Measurements from ENCODE around the gene VIL1. TPM values are rescaled to one million over a fixed set of nuclear protein-coding genes. Genes with fewer than 3 reads are reported as not detected.

VIL1 gene
- total and polyA plus RNA-seq, 9 donors: 0.05 to 1.3 (median 0.38) TPM; not detected in 6

DNA sequence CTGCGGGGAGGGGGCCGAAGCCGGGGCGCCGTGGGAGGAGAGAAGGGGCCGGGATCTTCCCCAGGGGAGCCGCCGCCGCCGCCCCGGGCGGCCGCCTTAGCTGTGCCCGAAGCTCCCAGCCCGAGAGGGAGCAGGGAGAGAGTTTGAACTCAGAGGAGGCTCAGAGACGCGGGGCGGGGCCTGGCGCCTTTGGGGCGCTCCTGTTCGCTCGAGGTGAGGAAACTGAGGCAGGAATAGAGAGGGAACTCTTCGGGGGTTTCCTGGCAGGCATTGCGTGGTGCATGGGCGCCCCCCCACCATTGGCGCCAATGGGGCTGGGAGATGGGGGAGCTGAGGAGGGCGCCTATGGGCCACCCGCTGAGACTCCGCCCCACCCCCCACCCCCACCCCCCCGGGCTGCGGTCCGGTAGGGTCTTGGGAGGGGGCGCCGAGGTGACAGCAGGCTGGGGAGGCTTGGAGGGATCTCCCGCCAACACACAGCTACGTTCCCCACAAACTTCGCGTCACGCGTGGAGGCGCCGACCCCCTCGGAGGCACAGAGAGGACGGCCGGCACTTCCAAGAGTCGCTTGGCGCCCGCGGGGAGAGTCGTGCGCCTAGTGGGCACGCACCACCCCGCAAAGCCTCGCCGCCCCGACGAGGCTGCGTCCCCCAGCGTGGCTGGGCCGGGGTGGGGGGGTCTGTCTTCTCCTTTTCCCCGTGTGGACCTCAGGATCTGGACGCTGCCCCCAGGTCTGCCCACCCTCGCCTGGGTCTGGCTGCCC, 18.6 kb upstream of the VIL1 start:
- 0 to 1% (median 0%) methylated on average over 52 to 63 of the region's 63 CpGs for WGBS, 3 donors
- peaks cover 12% of the 10 kb centered on the region for H3K4me1 ChIP-seq (ENCODE audit: insufficient read depth)
- H3K4me3 ChIP-seq: peak overlapping the region; percentile 99
- no peaks in the 10 kb centered on the region for H3K27me3 ChIP-seq
- peak; percentile 57 to 75 (median 74) for DNase-seq
- no peaks in the 10 kb centered on the region for H3K36me3 ChIP-seq
- no peaks in the 10 kb centered on the region for H3K9me3 ChIP-seq
- peak overlapping the region; percentile 97 to 98 for H3K27ac ChIP-seq
- intact Hi-C loops (cut with DNase I): loop anchor here in 2 of 4 donors (10.0 kb wide), 2 partner anchors 64 to 254 kb away; partner anchors contain the start of genes BCS1L (in 1 of the 2) and ZNF142 (in 1 of the 2)
- TF ChIP-seq POLR2A (IDR thresholded peaks at IDR 0.05): no peak
- TF ChIP-seq, protein P1, sequence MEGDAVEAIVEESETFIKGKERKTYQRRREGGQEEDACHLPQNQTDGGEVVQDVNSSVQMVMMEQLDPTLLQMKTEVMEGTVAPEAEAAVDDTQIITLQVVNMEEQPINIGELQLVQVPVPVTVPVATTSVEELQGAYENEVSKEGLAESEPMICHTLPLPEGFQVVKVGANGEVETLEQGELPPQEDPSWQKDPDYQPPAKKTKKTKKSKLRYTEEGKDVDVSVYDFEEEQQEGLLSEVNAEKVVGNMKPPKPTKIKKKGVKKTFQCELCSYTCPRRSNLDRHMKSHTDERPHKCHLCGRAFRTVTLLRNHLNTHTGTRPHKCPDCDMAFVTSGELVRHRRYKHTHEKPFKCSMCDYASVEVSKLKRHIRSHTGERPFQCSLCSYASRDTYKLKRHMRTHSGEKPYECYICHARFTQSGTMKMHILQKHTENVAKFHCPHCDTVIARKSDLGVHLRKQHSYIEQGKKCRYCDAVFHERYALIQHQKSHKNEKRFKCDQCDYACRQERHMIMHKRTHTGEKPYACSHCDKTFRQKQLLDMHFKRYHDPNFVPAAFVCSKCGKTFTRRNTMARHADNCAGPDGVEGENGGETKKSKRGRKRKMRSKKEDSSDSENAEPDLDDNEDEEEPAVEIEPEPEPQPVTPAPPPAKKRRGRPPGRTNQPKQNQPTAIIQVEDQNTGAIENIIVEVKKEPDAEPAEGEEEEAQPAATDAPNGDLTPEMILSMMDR (IDR thresholded peaks at IDR 0.05): no peak
- TF ChIP-seq EP300 (IDR thresholded peaks at IDR 0.05): no peak

DNA sequence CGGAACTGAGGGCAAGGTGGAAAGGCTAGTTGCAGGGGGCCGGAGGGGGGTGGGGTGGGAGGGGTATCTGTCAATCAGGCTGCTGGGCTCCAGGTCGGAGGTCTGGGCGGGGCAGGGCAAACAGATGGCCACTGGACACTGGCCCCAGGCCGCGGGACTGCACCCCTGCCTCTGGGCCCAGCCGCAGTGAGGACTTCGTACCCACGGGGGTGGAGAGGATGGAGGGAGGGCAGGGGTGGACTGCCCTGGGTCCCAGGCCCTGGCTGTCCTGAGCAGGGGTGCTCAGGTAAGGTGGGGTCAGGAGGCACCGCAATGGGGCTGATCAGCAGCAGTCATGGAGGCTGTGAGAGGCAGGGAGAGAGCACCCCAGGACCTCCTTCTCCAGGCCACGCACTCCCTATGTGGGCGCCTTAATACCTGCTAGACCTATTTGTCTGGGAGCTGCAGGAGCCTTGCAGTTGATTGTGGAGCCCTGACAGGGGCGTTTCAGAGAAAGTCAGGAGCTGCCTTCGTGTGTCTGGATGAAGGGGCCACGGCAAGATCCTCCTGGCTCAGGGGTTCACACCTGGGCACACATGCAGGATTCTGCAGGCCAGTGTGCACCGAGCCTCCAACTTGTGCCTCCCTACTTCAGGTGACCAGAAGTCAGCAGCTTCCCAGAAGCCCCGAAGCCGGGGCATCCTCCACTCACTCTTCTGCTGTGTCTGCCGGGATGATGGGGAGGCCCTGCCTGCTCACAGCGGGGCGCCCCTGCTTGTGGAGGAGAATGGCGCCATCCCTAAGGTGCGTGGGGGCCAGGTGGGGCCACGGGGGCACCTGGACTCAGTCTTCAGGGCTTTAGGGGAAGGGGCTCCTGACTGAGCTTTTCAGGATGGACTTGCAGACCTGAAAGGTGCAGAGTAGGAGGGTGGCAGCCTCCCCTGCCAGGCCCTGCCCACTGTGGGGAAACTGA, 17.7 kb upstream of the VIL1 start:
- 18 to 25% (median 18%) methylated on average over 22 to 24 of the region's 24 CpGs for WGBS, 3 donors
- intact Hi-C loops (cut with DNase I): loop anchor here in 2 of 4 donors (10.0 kb wide), 2 partner anchors 64 to 254 kb away; partner anchors contain the start of genes BCS1L (in 1 of the 2) and ZNF142 (in 1 of the 2)
- H3K4me1 ChIP-seq (ENCODE audit: insufficient read depth): peaks cover 13% of the 10 kb centered on the region
- no peaks in the 10 kb centered on the region for H3K9me3 ChIP-seq
- H3K36me3 ChIP-seq: no peaks in the 10 kb centered on the region
- peak in 1 of 5 donors; percentile 28 for DNase-seq
- peak overlapping the region; percentile 1 to 98 for H3K27ac ChIP-seq
- TF ChIP-seq POLR2A (IDR thresholded peaks at IDR 0.05): no peak
- TF ChIP-seq, protein P1 (IDR thresholded peaks at IDR 0.05): no peak
- TF ChIP-seq EP300 (IDR thresholded peaks at IDR 0.05): no peak
- no peaks in the 10 kb centered on the region for H3K27me3 ChIP-seq
- H3K4me3 ChIP-seq: peak overlapping the region; percentile 99

DNA sequence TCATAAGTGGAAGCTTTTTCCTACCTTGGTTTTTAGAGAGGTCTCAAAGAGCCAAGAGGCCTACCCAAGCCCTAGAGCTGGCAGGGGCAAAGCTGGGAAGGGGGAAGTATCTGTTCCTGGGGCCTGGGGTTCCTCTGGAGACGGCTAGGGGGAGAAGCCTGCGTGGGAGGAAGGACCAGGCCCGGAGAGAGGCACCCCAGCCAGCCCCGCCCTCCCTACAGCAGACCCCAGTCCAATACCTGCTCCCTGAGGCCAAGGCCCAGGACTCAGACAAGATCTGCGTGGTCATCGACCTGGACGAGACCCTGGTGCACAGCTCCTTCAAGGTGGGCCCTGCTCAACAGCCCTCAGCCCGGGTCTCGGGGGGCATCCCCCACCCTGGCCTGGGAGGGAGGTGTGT, 17.0 kb upstream of the VIL1 start:
- peaks cover 13% of the 10 kb centered on the region for H3K4me1 ChIP-seq (ENCODE audit: insufficient read depth)
- H3K36me3 ChIP-seq: no peaks in the 10 kb centered on the region
- H3K27me3 ChIP-seq: no peaks in the 10 kb centered on the region
- peak overlapping the region; percentile 1 to 22 for H3K27ac ChIP-seq
- peak in 2 of 5 donors; percentile 30 to 47 for DNase-seq
- peak overlapping the region; percentile 99 for H3K4me3 ChIP-seq
- H3K9me3 ChIP-seq: no peaks in the 10 kb centered on the region
- intact Hi-C loops (cut with DNase I): loop anchor here in 2 of 4 donors (10.0 kb wide), 2 partner anchors 63 to 253 kb away; partner anchors contain the start of genes BCS1L (in 1 of the 2) and ZNF142 (in 1 of the 2)
- no peak for TF ChIP-seq POLR2A (IDR thresholded peaks at IDR 0.05)
- TF ChIP-seq, protein P1 (IDR thresholded peaks at IDR 0.05): no peak
- no peak for TF ChIP-seq EP300 (IDR thresholded peaks at IDR 0.05)
- 43 to 57% (median 51%) methylated on average over 9 of the region's 9 CpGs for WGBS, 3 donors

DNA sequence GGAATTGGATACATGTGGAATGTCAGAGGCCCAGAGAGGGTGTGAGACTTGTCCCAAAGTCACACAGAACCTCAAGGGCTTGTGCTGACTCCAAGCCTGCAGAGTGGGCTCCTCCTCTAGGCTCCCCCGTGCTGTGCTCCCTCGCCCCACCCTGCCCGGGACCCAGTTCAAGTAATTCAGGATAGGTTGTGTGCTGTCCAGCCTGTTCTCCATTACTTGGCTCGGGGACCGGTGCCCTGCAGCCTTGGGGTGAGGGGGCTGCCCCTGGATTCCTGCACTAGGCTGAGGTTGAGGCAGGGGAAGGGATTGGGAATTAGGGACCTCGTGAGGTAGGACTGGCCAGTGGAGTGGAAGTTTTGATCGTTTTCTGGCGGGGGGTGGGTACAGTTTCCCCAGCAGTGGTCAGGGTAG, 16.4 kb upstream of the VIL1 start:
- peak overlapping the region in 1 of 2 donors; percentile 4 for H3K27ac ChIP-seq
- no peaks in the 10 kb centered on the region for H3K27me3 ChIP-seq
- no peak overlapping the region for H3K4me3 ChIP-seq
- peaks cover 13% of the 10 kb centered on the region for H3K4me1 ChIP-seq (ENCODE audit: insufficient read depth)
- H3K9me3 ChIP-seq: no peaks in the 10 kb centered on the region
- WGBS, 3 donors: 56 to 63% (median 62%) methylated on average over 7 to 8 of the region's 8 CpGs
- intact Hi-C loops (cut with DNase I): loop anchor here in 2 of 4 donors (10.0 kb wide), 2 partner anchors 62 to 252 kb away; partner anchors contain the start of genes BCS1L (in 1 of the 2) and ZNF142 (in 1 of the 2)
- DNase-seq: no peak
- no peak for TF ChIP-seq EP300 (IDR thresholded peaks at IDR 0.05)
- TF ChIP-seq, protein P1 (IDR thresholded peaks at IDR 0.05): no peak
- no peaks in the 10 kb centered on the region for H3K36me3 ChIP-seq

Data from ovary (tissue), 9 donors.